ENCODE measurements around the gene SKAP1. TPM values are rescaled to one million over a fixed set of nuclear protein-coding genes. Genes with fewer than 3 reads are reported as not detected.
"Not testable (repeated sequence)": the region's sequence is repeated elsewhere in the genome, so short reads cannot be mapped to it uniquely, and the experiment has no call there.

Gene SKAP1
- total and polyA plus RNA-seq, 10 donors, result 11.5 to 28.9 (median 20.5) TPM

GRCh38 chr17:48363161-48363560 is 66.9 kb downstream of the SKAP1 start:
- H3K27ac ChIP-seq, result no peak overlapping the region
- peaks cover 0 to 8% (median 0%) of the 10 kb centered on the region in 6 donors for H3K4me1 ChIP-seq
- intact Hi-C loops (cut with DNase I; ENCODE audit: low total_unique reads), result no loop called here
- DNase-seq, result no peak
- peaks cover 0 to 4% (median 0%) of the 10 kb centered on the region in 6 donors for H3K36me3 ChIP-seq
- WGBS, 5 donors, result 81 to 94% (median 83%) methylated on average over 1 of the region's 1 CpG
- H3K9me3 ChIP-seq, result no peaks in the 10 kb centered on the region
- TF ChIP-seq POLR2A (IDR thresholded peaks at IDR 0.05) (no peak), CTCF (IDR thresholded peaks at IDR 0.05 in 8 of 11, conservative IDR thresholded peaks at IDR 0.05 in 3 of 11) (no peak), POLR2AphosphoS5 (IDR thresholded peaks at IDR 0.05) (no peak)
- peaks cover 0 to 10% (median 0%) of the 10 kb centered on the region in 7 donors for H3K27me3 ChIP-seq (replicated peaks in 1 of 7)
- H3K4me3 ChIP-seq, result no peak overlapping the region

- H3K4me3 ChIP-seq; DNase-seq; H3K9me3 ChIP-seq; H3K27me3 ChIP-seq (replicated peaks in 1 of 7); H3K36me3 ChIP-seq; H3K27ac ChIP-seq; intact Hi-C loops (cut with DNase I; ENCODE audit: low total_unique reads): not testable (repeated sequence)
- 76 to 89% (median 86%) methylated on average over 11 of the region's 11 CpGs for WGBS, 5 donors
- H3K4me1 ChIP-seq, result peaks cover 0 to 15% (median 0%) of the 10 kb centered on the region in 6 donors
These were observed 69.0 kb downstream of the SKAP1 start for GRCh38 chr17:48360861-48361633.

GRCh38 chr17:48357779-48358602 is 72.0 kb downstream of the SKAP1 start:
- no peak overlapping the region for H3K27ac ChIP-seq
- intact Hi-C loops (cut with DNase I; ENCODE audit: low total_unique reads), result no loop called here
- no peaks in the 10 kb centered on the region for H3K36me3 ChIP-seq
- no peaks in the 10 kb centered on the region for H3K27me3 ChIP-seq (replicated peaks in 1 of 7)
- peaks cover 0 to 15% (median 0%) of the 10 kb centered on the region in 6 donors for H3K4me1 ChIP-seq
- TF ChIP-seq CTCF (IDR thresholded peaks at IDR 0.05 in 8 of 11, conservative IDR thresholded peaks at IDR 0.05 in 3 of 11) (no peak), POLR2AphosphoS5 (IDR thresholded peaks at IDR 0.05) (no peak), POLR2A (IDR thresholded peaks at IDR 0.05) (no peak)
- WGBS, 5 donors, result 39 to 58% (median 44%) methylated on average over 1 of the region's 1 CpG
- H3K9me3 ChIP-seq, result no peaks in the 10 kb centered on the region
- DNase-seq, result no peak
- no peak overlapping the region for H3K4me3 ChIP-seq

GRCh38 chr17:48356866-48357265 is 73.1 kb downstream of the SKAP1 start:
- no peak for DNase-seq
- TF ChIP-seq POLR2A (IDR thresholded peaks at IDR 0.05) (no peak), POLR2AphosphoS5 (IDR thresholded peaks at IDR 0.05) (no peak), CTCF (IDR thresholded peaks at IDR 0.05 in 8 of 11, conservative IDR thresholded peaks at IDR 0.05 in 3 of 11) (no peak)
- 86 to 94% (median 90%) methylated on average over 2 of the region's 2 CpGs for WGBS, 5 donors
- peaks cover 0 to 20% (median 3%) of the 10 kb centered on the region in 6 donors for H3K4me1 ChIP-seq
- H3K36me3 ChIP-seq, result no peaks in the 10 kb centered on the region
- H3K27me3 ChIP-seq (replicated peaks in 1 of 7), result no peaks in the 10 kb centered on the region
- no peak overlapping the region for H3K4me3 ChIP-seq
- no peaks in the 10 kb centered on the region for H3K9me3 ChIP-seq
- intact Hi-C loops (cut with DNase I; ENCODE audit: low total_unique reads), result no loop called here
- no peak overlapping the region for H3K27ac ChIP-seq
